Measurements from ENCODE around the gene SLC27A3.

SLC27A3 gene

GRCh38 chr1:153792631-153793041 lies 17.4 kb downstream of the SLC27A3 start:
- Histone ChIP-seq H3K4me3 (no peak overlapping the region), H3K27ac (no peak overlapping the region)
- no peak for DNase-seq (ENCODE audit: low spot score)
- TF ChIP-seq, protein P1, sequence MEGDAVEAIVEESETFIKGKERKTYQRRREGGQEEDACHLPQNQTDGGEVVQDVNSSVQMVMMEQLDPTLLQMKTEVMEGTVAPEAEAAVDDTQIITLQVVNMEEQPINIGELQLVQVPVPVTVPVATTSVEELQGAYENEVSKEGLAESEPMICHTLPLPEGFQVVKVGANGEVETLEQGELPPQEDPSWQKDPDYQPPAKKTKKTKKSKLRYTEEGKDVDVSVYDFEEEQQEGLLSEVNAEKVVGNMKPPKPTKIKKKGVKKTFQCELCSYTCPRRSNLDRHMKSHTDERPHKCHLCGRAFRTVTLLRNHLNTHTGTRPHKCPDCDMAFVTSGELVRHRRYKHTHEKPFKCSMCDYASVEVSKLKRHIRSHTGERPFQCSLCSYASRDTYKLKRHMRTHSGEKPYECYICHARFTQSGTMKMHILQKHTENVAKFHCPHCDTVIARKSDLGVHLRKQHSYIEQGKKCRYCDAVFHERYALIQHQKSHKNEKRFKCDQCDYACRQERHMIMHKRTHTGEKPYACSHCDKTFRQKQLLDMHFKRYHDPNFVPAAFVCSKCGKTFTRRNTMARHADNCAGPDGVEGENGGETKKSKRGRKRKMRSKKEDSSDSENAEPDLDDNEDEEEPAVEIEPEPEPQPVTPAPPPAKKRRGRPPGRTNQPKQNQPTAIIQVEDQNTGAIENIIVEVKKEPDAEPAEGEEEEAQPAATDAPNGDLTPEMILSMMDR (IDR thresholded peaks at IDR 0.05), result no peak

- H3K4me3 ChIP-seq, result no peak overlapping the region
- DNase-seq (ENCODE audit: low spot score), result no peak
- no peak overlapping the region for H3K27ac ChIP-seq
- TF ChIP-seq, protein P1 (IDR thresholded peaks at IDR 0.05), result no peak
Observed at GRCh38 chr1:153793261-153793972, 18.2 kb downstream of the SLC27A3 start.

DNA sequence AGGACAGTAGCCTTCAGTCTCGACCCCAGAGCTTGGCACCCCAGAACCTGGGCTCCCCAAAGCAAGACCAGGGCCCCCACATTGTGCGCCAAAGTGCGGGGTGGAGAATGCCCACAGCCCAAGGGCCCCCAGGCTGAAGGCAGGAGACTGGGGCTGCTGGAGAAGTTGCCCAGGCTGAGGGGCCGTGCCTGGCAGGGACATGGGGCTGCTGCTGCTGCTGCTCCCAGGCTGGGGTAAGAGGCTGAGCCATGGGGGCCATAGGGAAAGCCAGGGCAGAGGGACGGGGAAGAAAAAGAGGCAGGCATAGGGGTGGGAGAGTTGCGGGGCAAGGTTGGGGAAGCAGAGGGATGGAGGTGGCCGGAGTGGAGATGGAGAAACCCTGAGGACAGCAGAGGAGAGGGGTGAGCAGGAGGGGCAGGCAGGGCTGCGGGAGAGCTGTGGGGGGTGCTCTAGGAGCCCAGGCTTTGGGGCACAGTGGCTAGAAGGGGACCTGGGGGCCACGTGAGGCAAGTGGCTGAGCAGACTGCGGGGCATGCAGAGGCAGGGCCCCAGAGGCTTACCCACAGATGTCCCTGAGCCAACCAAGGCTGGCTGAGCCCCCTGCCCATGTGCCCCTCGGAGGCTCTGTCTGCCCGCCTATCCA lies 18.9 kb downstream of the SLC27A3 start:
- no peak overlapping the region for H3K4me3 ChIP-seq
- H3K27ac ChIP-seq, result no peak overlapping the region
- no peak for DNase-seq (ENCODE audit: low spot score)
- TF ChIP-seq, protein P1 (IDR thresholded peaks at IDR 0.05), result no peak

DNA sequence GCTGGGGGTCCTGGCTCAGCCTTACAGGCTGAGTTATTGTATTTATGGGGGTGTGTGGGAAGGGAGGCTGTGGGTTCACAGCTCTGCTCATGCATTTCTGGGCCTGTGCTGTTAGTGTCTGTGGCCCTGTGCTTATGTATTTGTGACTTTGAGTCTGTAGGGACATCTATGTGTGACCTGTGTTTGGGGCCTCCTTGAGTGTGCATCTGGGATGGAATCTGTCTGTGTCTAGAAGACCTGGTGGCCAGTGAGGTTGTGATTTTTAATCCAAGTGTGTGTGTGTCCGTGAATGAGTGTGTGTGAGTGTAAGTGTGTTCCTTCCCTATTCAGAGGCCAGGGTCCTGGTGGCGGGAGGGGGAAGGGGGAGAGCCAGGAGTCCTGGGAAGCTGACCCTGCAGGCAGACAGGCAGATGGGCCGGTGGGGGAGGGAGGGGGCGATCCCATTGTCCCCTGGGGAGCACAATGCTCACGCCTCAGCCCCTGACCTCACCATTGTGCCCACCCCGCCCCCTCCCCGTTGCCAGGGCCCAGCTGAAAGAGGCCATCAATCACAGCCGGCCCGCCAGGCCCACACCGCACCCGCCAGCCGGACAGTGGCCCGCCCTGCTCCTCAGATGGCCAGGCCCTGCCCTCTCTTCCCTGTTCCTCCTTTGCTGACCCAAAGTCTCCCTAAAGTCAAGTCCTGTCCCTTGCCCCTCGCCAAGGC lies 19.6 kb downstream of the SLC27A3 start:
- Histone ChIP-seq H3K27ac (no peak overlapping the region), H3K4me3 (no peak overlapping the region)
- TF ChIP-seq, protein P1 (IDR thresholded peaks at IDR 0.05), result no peak
- no peak for DNase-seq (ENCODE audit: low spot score)

- Histone ChIP-seq H3K27ac (no peak overlapping the region), H3K4me3 (no peak overlapping the region)
- TF ChIP-seq, protein P1 (IDR thresholded peaks at IDR 0.05), result no peak
- peak; percentile 66 for DNase-seq (ENCODE audit: low spot score)
Observed at GRCh38 chr1:153795330-153795837, 20.2 kb downstream of the SLC27A3 start.

- DNase-seq (ENCODE audit: low spot score), result peak; percentile 67
- TF ChIP-seq, protein P1 (IDR thresholded peaks at IDR 0.05), result no peak
- H3K4me3 ChIP-seq, result no peak overlapping the region
Observed at GRCh38 chr1:153795934-153796785, 21.0 kb downstream of the SLC27A3 start.

More at GRCh38 chr1:153795934-153796785, 21.0 kb downstream of the SLC27A3 start:
- no peak overlapping the region for H3K27ac ChIP-seq
